ENCODE data around the gene RIPK3.

The RIPK3 gene

DNA sequence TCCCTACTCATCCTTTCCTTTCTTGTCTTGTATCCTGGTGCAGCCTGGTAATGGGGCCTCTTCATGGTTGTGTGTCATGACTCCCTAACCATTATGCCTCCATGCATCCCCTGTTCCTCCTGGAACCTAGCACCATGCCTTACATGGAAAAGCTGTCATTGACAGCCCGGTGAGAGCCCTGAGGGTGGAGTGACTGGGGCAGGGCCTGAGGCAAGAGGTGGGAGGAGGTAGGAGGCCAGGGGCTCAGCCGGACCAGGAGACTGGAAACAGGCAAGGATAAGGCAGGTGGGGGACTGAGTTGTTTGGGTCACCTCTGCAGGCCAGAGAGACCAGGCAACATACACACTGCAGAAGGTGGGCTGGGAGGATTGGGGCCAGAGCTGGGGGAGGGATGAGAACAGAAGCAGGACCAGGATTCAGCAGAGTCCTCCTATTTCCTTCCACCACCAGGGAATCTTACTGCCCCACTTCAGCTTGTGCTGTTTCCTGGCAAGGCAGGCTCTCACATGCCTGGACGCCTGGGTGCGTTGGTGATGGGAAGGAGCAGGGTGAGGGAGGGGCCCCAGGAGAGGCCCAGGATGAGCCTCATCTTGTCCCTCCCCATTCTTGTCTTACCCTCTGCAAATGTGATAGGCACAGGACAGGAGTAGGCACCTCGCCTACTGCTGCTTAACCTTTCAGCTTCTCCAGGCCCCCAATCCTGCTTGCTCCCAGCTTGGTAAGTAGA is 30.1 kb downstream of the RIPK3 start, which contains the start of gene LTB4R2:
Gene LTB4R2 (plus strand): TSS at position 603 of the 727 bp plus-strand sequence. CDS start 525 bp downstream, outside the sequence.
- no peaks in the 10 kb centered on the region for H3K27me3 Mint-ChIP-seq
- peaks cover 66% of the 10 kb centered on the region for H3K4me1 Mint-ChIP-seq
- H3K4me3 Mint-ChIP-seq = peak within 1 kb of the TSS; percentile 83
- H3K9me3 Mint-ChIP-seq = no peaks in the 10 kb centered on the region
- peaks cover 14% of the 10 kb centered on the region for H3K36me3 Mint-ChIP-seq
- peak within 1 kb of the TSS; percentile 87 for H3K27ac Mint-ChIP-seq

DNA sequence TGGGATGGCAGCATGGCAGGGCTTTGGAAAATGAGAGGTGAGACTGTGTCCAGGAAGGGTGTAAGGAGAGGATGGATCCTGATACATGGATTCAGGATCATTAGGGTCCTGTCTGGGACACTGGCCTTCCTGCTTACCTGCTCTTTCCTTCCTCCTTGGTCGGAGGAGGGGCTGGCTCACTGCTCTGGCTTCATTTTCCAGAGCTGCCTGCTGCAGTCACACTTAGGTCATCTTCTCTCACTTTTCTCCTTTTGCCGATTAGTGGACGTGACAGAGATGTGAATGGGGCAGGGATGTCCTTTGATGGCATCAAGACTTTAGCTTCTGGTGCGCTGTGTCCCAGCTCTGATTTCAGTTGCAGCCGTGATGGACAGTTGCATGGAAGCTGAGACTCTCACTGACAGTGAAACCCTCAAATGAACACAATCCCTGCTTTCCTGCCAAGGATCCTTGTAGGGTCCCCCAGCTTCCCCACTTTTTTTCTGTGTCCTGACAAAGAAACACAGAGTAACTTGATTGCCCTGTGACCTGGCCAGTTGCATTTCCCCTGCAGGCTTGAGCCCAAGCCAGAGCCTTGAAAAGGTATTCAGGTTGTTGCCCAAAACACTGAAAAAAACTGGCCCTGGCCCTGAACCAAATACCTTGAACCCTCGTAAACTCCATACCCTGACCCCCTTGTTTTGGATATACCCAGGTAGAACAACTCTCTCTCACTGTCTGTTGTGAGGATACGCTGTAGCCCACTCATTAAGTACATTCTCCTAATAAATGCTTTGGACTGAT is 31.3 kb downstream of the RIPK3 start:
- Mint-ChIP-seq H3K9me3 (no peaks in the 10 kb centered on the region), H3K4me1 (peaks cover 54% of the 10 kb centered on the region), H3K4me3 (peak overlapping the region; percentile 6), H3K27me3 (no peaks in the 10 kb centered on the region), H3K36me3 (peaks cover 23% of the 10 kb centered on the region), H3K27ac (peak overlapping the region; percentile 31)

DNA sequence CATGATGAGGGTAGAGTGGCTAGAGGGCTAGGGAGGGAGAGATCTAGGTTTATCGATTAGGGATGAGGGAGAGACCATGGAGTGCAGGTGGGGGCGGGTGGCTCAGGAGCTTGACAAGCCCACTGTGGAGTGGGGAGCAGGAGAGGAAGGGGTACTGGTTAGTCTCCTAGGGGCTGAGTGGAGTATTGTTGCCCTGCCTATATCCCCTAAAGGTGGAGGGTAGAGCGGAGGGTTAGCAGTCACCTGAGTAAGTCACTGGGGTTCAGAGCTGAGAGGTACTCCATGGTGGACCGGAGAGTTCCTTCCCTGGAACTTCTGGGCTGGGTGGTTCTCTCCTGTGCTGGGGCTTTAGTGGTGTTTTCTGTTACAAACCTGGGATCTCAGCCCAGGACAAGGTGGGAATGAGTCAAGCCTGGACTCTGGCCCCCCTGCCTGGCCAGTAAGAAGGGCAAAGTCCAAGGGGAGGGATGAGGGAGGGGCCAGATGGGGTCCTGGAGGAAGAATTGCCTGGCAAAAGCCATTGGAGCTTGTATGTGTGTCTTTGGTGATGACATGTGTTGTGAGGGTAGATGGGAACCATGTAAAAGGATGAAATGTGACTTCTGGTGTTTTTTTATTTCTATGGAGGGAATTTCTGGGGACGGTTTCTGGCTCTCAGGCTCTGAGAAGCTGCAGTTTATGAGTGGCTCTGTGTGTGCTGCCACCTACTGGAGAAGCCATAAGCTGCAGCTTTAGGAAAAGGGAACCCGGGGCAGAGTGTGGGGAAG is 32.0 kb downstream of the RIPK3 start, which contains the start of gene CIDEB:
Gene CIDEB (minus strand): TSS at position 403 of the 767 bp plus-strand sequence. CDS start 119 bp downstream, at position 284.
- Mint-ChIP-seq H3K4me1 (peaks cover 46% of the 10 kb centered on the region), H3K27me3 (no peaks in the 10 kb centered on the region), H3K36me3 (peaks cover 24% of the 10 kb centered on the region), H3K9me3 (no peaks in the 10 kb centered on the region), H3K27ac (peak within 1 kb of the TSS; percentile 31), H3K4me3 (peak within 1 kb of the TSS; percentile 6)

DNA sequence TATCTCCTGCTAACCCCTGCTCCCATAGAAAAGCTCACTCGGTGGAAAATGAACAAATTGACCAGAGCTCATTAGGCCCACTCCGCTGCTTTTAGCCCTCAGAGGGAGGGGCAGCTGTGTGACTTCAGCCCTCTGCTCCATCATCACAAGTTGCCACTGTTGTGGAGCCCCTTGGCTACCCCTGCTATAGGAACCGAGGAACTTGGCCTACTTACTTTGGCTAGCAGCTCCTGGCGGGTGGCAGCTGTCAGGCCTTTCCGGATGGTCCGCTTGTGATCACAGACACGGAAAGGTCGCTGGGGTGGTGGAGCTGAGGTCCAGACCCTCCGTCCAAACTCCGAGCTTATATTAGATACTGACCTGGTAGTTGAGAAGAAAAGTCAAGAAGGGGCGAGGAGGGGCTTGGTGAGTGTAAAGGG is 32.6 kb downstream of the RIPK3 start:
- Mint-ChIP-seq H3K27me3 (no peaks in the 10 kb centered on the region), H3K4me3 (no peak overlapping the region), H3K9me3 (no peaks in the 10 kb centered on the region), H3K4me1 (peaks cover 40% of the 10 kb centered on the region), H3K36me3 (peaks cover 24% of the 10 kb centered on the region), H3K27ac (no peak overlapping the region)

DNA sequence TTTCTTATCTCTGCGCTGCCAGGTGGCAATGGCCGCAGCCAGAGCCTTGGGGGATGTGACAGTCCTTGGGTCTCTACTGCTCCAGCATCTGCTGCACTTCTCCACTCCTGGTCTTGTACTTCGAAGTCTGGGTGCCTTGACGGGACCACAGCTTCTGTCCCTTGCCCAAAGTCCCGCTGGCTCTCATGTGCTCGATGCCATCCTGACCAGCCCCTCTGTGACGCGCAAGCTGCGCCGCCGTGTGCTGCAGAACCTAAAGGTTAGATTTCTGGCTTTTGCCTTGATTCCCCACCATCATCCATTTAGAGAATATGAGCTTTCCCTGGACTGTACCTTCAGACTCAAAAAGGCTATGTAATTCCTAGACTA is 35.8 kb downstream of the RIPK3 start:
- H3K27me3 Mint-ChIP-seq = no peaks in the 10 kb centered on the region
- no peak overlapping the region for H3K4me3 Mint-ChIP-seq
- H3K27ac Mint-ChIP-seq = no peak overlapping the region
- no peaks in the 10 kb centered on the region for H3K9me3 Mint-ChIP-seq
- peaks cover 25% of the 10 kb centered on the region for H3K36me3 Mint-ChIP-seq
- H3K4me1 Mint-ChIP-seq = peaks cover 36% of the 10 kb centered on the region

DNA sequence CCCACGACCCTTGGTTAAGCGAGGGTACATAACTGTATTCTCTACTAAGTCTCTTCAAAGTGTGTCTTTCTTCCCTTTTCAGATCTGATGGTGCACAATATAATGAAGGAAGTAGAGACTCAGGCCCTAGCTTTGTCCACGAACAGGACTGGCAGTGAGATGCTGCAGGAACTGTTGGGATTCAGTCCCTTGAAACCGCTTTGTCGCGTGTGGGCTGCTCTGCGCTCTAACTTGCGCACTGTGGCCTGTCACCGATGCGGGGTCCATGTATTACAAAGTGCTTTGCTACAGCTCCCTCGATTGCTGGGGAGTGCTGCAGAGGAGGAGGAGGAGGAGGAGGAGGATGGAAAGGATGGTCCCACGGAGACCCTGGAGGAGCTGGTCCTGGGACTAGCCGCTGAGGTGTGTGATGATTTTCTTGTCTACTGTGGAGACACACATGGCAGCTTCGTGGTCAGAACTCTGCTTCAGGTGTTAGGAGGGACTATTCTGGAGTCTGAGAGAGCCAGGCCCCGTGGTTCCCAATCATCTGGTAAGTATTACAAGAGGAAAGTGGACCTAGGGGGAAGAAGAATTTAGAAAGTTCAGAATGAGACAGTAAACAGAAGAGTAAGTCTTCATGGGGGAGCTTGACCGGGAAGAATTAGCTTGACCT is 39.3 kb downstream of the RIPK3 start:
- H3K36me3 Mint-ChIP-seq = peaks cover 23% of the 10 kb centered on the region

DNA sequence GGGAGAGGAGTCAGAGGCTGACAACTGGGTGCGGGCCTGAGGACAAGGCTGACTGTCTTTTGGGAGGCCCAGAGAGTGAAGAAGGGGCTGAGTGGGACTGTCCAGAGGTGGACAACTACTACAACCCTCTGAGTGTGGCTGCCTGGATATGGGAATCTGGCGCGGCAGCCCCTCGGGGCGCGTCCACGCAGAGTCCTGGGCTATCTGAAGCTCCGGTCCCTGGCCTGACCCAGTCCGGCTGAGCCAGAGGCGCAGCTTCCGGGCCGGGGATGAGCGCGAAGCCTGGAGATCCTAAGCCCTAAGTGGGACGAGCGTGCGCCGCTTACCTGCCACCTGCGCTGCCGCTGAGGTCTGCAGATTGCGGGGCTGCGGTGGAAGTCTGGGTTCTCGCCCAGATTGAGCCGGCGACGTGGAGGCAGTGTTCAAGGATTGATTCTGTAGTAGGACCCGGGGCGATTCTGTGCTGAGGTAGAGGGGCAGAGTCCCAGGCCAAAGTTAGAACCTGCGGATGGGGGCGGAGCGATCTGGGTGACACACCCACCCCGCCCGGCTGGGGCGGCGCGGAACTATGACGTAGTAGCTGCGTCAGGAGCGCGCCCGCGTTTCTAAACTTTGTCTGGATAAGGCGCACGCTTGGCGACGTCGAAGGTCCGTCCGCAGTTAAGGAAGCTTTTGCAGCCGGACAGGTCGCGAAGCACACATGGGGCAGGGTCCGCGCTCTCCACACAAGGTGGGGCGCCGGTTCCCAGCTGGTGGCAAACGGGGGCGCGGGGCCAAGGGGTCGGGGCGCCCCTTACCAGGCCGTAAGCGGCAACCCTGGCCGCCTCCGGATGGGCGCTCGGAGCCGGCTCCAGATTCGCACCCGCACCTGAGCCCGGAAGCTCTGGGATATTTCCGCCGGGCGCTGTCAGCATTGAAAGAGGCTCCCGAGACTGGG is 40.3 kb downstream of the RIPK3 start, which contains the start of the genes DHRS1 and NOP9:
Gene DHRS1 (minus strand): TSS at position 526 of the 937 bp plus-strand sequence. CDS start 674 bp downstream, outside the sequence.
Gene NOP9 (plus strand): TSS at position 596 of the 937 bp plus-strand sequence. CDS start 105 bp downstream, at position 701.
- no peaks in the 10 kb centered on the region for H3K27me3 Mint-ChIP-seq
- H3K36me3 Mint-ChIP-seq = peaks cover 18% of the 10 kb centered on the region
- peaks cover 46% of the 10 kb centered on the region for H3K4me1 Mint-ChIP-seq
- H3K9me3 Mint-ChIP-seq = no peaks in the 10 kb centered on the region
- H3K27ac Mint-ChIP-seq = peak within 1 kb of the TSS; percentile 97
- H3K4me3 Mint-ChIP-seq = peak within 1 kb of the TSS; percentile 97

More for the DNA sequence above, 39.3 kb downstream of the RIPK3 start:
- H3K27ac Mint-ChIP-seq = peak overlapping the region; percentile 62
- no peaks in the 10 kb centered on the region for H3K27me3 Mint-ChIP-seq
- H3K4me1 Mint-ChIP-seq = peaks cover 46% of the 10 kb centered on the region
- peak overlapping the region; percentile 97 for H3K4me3 Mint-ChIP-seq
- H3K9me3 Mint-ChIP-seq = no peaks in the 10 kb centered on the region

DNA sequence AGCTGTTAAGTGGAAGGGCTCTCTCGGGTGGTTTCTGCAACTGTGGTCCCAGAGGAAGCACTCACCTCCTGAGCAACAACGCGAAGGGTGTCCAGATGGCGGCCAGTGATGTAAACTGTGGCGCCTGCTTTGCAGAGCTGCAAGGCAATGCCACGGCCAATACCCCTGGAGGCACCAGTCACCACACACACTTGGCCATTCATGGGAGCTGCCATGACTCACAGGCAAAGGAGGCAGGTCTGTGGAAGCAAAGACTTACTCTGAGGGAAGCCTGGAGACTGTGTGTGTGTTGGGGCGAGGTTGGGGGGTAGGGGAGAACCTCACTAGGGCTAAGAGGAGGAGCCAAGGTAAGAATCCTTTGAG is 40.9 kb downstream of the RIPK3 start:
- H3K4me3 Mint-ChIP-seq = peak overlapping the region; percentile 97
- peak overlapping the region; percentile 80 for H3K27ac Mint-ChIP-seq
- no peaks in the 10 kb centered on the region for H3K27me3 Mint-ChIP-seq
- H3K4me1 Mint-ChIP-seq = peaks cover 46% of the 10 kb centered on the region
- H3K9me3 Mint-ChIP-seq = no peaks in the 10 kb centered on the region
- peaks cover 13% of the 10 kb centered on the region for H3K36me3 Mint-ChIP-seq

DNA sequence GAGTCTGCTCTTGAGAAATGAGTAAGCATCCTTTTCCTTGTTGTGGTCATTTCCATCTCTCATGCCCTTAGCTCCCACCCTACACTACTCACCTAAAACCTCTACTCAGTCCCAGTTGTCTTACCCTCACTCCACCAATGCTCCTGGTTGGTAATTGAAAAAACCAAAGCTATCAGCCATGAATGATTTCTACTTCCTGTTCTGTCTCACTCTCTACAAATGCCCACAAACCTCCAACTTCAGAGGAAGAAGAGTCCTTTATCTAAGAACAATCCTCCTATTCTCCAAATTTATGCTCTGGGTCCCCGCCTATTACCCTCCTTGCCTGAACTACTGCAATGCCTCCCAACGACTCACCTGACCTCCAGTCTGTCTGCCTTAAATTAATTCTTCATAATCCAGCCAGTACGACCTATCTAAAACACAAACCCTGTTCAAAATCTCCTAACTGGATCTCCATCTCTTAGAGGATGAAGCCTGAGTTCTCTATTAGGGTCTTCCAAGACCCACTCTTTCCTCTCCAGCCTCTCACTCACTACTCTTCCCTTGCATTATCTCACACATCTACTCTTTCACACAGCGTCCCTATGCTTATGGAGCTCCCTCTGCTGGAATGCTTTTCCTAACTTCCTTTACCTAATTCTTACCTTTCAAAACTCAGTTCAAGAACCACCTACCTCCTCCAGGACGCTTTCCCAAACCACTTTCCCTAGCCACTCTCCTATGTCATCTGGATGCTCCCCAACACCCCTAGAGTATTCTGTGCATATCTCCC is 42.4 kb downstream of the RIPK3 start:
- H3K4me1 Mint-ChIP-seq = peaks cover 46% of the 10 kb centered on the region
- H3K4me3 Mint-ChIP-seq = peak overlapping the region; percentile 67

DNA sequence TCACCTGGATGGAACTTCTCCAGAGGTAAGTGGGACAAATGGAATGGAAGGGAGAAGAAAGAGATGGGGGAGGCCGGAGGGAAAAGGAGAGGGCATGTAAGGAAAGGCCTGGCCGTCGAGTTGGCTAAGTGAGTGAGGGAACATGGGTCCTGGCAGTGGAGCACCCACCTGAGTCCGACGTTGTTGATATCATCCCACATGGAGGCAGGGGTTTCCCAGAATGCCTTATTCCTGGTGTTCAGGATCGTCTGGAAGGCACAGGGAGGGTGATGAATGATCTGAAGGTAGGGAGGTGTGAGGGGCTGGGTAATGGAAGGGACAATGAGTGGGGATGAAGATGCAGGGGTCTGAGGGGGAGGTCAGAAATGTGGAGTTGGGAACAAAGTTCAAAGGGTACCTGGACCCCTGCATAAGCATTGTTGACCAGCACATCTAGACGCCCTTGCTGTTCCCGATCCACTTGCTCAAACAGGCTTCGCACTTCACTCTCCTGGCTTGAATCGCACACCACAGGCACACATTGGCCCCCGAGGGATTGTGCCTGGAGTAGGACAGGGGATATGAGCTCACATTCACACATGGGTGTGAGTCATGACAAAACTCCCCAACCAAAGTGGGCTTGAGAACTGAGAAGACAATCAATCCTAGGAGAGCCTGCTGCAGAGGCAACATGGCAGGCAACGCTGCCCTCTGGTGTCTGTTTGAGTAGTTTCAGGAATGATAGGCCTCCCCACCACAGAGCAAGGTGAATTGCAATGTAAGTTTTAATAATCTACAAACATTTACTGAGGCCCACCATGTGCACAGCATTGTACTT is 43.2 kb downstream of the RIPK3 start:
- Mint-ChIP-seq H3K9me3 (no peaks in the 10 kb centered on the region), H3K4me1 (peaks cover 45% of the 10 kb centered on the region), H3K4me3 (peak overlapping the region; percentile 69), H3K27ac (peak overlapping the region; percentile 98), H3K27me3 (no peaks in the 10 kb centered on the region), H3K36me3 (peaks cover 12% of the 10 kb centered on the region)

More for the DNA sequence above, 42.4 kb downstream of the RIPK3 start:
- peak overlapping the region; percentile 73 for H3K27ac Mint-ChIP-seq
- no peaks in the 10 kb centered on the region for H3K27me3 Mint-ChIP-seq
- peaks cover 11% of the 10 kb centered on the region for H3K36me3 Mint-ChIP-seq
- no peaks in the 10 kb centered on the region for H3K9me3 Mint-ChIP-seq

DNA sequence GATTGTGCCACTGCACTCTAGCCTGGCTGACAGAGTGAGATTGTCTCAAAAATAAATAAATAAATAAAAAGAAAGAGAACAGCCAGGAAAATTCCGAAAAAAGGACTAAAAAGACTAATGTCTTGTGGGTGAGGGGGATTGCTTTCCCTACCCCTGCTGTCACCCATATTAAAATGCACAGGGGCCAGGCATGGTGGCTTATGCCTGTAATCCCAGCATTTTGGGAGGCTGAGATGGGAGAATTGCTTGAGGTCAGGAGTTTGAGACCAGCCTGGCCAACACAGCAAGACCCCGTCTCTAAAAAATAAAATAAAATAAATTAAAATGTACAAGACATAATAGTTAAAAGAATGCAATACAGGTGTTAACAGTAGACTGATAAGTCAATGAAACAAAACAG is 46.3 kb downstream of the RIPK3 start:
- no peaks in the 10 kb centered on the region for H3K9me3 Mint-ChIP-seq
- no peak overlapping the region for H3K4me3 Mint-ChIP-seq
- H3K27ac Mint-ChIP-seq = no peak overlapping the region
- H3K4me1 Mint-ChIP-seq = peaks cover 35% of the 10 kb centered on the region
- H3K36me3 Mint-ChIP-seq = peaks cover 22% of the 10 kb centered on the region
- no peaks in the 10 kb centered on the region for H3K27me3 Mint-ChIP-seq

DNA sequence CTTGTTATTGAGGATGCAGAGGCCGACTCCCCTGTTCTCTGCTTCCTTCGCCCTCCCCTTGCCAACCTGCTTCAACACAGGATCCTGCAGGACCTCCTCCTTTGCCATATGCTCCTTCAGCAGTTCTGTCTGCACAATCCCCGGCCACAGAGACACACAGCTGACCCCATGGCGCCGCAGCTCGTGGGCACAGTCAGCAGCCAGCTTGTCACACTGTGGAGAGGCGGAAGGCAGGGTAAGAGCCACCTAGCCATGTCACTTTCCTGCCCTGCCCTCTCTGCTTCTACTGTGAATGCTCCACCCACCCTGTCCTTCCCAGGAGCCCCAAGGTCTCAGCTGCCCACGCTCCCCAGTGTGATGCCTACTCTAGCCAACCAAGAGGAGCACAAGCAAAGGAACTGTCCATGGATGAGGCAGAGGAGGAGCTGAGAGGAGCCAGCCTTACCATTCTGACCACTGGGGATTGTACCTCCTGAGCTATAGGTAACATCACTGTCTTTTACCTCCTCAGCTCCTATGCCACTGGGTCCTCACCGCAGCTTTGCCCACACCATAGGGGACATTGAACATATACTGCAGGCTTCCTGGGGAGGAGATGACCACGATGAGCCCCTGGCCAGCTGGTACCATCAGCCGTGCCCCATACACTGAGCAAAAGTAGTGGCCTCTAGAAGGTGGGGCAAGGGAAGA is 47.5 kb downstream of the RIPK3 start:
- H3K27ac Mint-ChIP-seq = no peak overlapping the region
- peaks cover 28% of the 10 kb centered on the region for H3K4me1 Mint-ChIP-seq
- H3K27me3 Mint-ChIP-seq = no peaks in the 10 kb centered on the region
- H3K4me3 Mint-ChIP-seq = no peak overlapping the region
- H3K36me3 Mint-ChIP-seq = peaks cover 22% of the 10 kb centered on the region
- no peaks in the 10 kb centered on the region for H3K9me3 Mint-ChIP-seq
